Gastrocnemius medialis (tissue), 4 donors: ENCODE results near the gene ABI1.

Experiments used
- CTCF ChIP-seq, 5 experiments: fragments of 450-650 bp in 3 of 5; fragments of 200-600 bp in 2 of 5; sonication (generic) in 2 of 5; IDR thresholded peaks in 4 of 5; conservative IDR thresholded peaks in 1 of 5; 1 replicate in 4 of 5; 2 replicates in 1 of 5; pipeline ENCODE4 v1.5.1; 2016 to 2019; ENCODE audit warnings: antibody characterized with exemption in 5 of 5, mild to moderate bottlenecking in 3 of 5, moderate library complexity in 3 of 5
- POLR2A ChIP-seq, 2 donors: fragments of 450-650 bp; IDR thresholded peaks; one replicate each; pipeline ENCODE4 v1.6.1; 2017; ENCODE audit warnings: antibody characterized with exemption in 2 of 2, mild to moderate bottlenecking in 2 of 2, moderate library complexity in 2 of 2

DNA sequence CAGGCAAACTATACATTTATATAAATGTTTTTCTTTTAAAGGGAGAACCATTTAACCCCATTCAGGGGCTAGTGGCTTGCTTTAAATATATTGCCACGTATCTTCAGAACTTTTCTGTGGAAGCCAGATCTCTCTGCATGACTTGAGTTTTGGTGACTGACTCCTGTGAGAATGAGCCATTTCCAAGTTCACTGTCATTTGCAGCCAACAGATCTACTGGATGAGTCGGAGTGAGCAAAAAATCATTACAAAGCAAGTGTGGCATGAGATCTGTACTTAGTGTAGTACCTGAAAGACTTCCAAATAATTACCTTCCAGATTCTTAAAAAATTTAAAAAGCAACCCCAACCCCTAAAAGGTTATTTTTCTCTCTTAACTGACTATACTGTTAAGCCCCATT, 117.7 kb downstream of the ABI1 start:
- no peak for TF ChIP-seq POLR2A (IDR thresholded peaks at IDR 0.05)
- no peak for TF ChIP-seq CTCF (IDR thresholded peaks at IDR 0.05 in 4 of 5, conservative IDR thresholded peaks at IDR 0.05 in 1 of 5)
